Epithelial cell of proximal tubule (primary cell): ENCODE data around the gene FBXL14. TPM values are rescaled to one million over a fixed set of nuclear protein-coding genes. Genes with fewer than 3 reads are reported as not detected.

Experiments
- DNase-seq: peaks from one replicate; pipeline ENCODE4 v3.0.0-alpha.2; 2011; ENCODE audit warnings: low read depth
- H3K4me3 ChIP-seq: 2 replicates; pipeline ENCODE4 v1.5.1; 2011; ENCODE audit warnings: low read depth, mild to moderate bottlenecking, low read length
- total RNA-seq: library from RNA; depleted of rRNA; stranded (reverse); fragments of >200 nt; gene quantifications from 2 replicates; pipeline ENCODE4 v1.2.3, GENCODE V29; 2015
- TF ChIP-seq, protein P1 (sequence below): conservative IDR thresholded peaks from 2 replicates; pipeline ENCODE4 v1.5.1; 2012; ENCODE audit warnings: low read depth, mild to moderate bottlenecking, low read length

Gene FBXL14
- total RNA-seq, 1 donor from 2014 or later, result 5.5 TPM

DNA sequence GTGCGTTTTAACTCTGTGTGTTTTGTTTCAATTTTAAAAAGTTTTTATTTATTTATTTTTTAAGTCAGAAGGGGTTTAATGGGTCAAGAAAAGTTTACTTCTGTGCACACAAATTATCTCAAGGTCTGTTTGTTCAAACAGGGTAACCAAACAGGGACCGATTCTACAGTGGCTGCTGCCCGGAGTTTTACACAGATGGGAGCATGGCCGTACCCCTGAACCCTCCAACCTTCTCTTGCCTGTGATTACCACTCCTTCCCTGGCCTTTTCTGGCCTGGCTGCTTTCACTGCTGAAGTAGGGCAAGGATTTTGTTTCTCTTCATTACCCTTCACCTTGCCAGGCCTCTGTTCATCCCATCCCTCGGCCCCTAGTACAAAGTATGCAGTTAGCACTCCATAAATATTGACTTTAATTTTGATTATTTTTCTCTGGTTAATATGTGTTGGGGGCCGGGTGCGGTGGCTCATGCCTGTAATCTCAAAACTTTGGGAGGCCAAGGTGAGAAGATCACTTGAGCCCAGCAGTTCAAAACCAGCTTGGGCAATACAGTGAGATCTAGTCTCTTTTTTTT lies 15.8 kb upstream of the FBXL14 start:
- H3K4me3 ChIP-seq, result no peak overlapping the region
- no peak for DNase-seq
- TF ChIP-seq, protein P1, sequence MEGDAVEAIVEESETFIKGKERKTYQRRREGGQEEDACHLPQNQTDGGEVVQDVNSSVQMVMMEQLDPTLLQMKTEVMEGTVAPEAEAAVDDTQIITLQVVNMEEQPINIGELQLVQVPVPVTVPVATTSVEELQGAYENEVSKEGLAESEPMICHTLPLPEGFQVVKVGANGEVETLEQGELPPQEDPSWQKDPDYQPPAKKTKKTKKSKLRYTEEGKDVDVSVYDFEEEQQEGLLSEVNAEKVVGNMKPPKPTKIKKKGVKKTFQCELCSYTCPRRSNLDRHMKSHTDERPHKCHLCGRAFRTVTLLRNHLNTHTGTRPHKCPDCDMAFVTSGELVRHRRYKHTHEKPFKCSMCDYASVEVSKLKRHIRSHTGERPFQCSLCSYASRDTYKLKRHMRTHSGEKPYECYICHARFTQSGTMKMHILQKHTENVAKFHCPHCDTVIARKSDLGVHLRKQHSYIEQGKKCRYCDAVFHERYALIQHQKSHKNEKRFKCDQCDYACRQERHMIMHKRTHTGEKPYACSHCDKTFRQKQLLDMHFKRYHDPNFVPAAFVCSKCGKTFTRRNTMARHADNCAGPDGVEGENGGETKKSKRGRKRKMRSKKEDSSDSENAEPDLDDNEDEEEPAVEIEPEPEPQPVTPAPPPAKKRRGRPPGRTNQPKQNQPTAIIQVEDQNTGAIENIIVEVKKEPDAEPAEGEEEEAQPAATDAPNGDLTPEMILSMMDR, result no peak

- TF ChIP-seq, protein P1, result no peak
- DNase-seq, result no peak
- H3K4me3 ChIP-seq, result no peak overlapping the region
These were observed 14.3 kb upstream of the FBXL14 start for GRCh38 chr12:1608713-1609119.

DNA sequence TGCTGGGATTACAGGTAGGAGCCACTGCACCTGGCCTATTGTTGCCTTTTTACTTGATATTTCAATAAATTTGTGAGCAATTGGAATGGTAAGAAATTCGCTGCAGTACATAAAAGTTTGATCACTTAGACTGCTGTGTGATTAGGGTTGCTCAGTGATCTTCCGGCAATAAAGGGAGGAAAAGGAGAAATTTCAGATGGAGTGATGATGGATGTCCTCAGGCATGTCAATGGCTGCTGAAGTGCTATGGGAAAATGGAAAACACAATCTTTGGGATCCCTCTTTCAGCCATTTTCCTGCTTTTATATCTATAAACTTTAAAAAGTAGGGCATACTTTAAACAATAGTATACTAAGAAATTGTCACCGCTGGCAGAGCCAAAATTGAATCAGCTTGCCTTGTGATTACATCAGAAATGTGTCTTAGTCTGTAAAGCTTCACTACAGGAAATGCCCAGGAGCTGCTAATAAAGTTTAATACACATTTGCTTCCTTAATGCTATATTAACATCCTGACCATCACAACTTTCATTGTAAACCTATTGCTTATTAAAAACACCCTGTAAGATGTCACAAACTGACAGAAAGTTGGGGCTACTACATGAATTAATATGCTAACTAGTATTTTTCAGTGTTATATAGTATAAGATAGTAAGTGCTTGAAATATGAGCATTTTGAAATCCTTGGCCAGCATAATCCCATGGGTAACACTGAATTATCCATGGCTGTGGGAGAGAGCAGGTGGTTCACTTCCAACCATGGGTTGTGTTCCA lies 13.7 kb upstream of the FBXL14 start:
- no peak for DNase-seq
- H3K4me3 ChIP-seq, result no peak overlapping the region
- TF ChIP-seq, protein P1, result no peak

- DNase-seq, result peak; percentile 71
- peak overlapping the region; percentile 55 for H3K4me3 ChIP-seq
- TF ChIP-seq, protein P1, result no peak
These were observed 11.7 kb upstream of the FBXL14 start for GRCh38 chr12:1606021-1606622.

DNA sequence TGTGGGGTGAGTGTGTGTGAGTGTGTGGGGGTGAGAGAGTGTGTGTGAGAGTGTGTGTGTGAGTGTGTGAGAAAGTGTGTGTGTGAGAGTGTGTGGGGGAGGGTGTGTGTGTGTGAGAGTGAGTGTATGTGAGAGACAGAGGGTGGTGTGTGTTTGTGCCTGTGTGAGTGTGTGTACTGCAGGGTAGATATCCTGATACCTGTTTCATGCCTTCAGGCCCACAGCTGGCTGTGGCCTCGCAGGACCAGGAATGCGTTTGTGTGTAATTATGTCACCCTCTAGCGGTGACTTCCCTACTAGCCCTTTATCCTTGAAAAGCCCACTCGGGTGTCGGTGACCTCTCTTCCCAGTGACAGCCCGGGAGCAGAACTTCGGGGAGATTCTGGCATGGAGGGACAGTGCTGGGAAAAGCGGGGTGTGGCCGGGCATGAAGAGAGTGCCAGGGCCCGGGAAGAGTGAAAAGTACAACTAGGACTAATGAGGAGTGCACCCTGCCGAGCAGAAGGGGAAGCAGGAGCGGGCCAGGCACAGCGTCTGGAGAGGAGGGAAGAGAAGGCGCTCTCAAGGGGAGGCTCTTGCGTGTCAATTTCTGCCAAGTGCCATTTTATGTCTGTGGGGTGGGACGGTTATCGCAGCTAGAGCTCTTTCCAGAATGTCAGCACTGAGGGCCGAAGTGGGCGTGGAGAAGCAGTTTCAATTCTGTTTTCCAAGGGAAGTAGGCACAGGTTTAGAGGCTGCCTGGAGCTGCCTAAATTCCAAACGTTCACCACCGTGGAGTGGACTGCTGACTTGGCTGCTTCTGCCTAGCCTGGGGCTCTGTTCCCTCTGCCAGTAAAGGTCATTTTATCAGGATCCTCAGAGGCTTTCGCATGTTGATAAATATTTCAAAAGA lies 11.0 kb upstream of the FBXL14 start:
- DNase-seq, result peak; percentile 63
- TF ChIP-seq, protein P1, result peak; percentile 80
- peak overlapping the region; percentile 55 for H3K4me3 ChIP-seq

- DNase-seq, result no peak
- TF ChIP-seq, protein P1, result no peak
- H3K4me3 ChIP-seq, result no peak overlapping the region
These were observed 10.1 kb upstream of the FBXL14 start for GRCh38 chr12:1604464-1604863.
